Midbrain (tissue), 1 donor: ENCODE measurements around the gene FBXW9.
"Not testable (repeated sequence)": the region's sequence is repeated elsewhere in the genome, so short reads cannot be mapped to it uniquely, and the experiment has no call there.

Experiments
- DNase-seq: peaks from one replicate; lab custom pipeline; 2025; lab: John Stamatoyannopoulos, UW

FBXW9 gene

DNA sequence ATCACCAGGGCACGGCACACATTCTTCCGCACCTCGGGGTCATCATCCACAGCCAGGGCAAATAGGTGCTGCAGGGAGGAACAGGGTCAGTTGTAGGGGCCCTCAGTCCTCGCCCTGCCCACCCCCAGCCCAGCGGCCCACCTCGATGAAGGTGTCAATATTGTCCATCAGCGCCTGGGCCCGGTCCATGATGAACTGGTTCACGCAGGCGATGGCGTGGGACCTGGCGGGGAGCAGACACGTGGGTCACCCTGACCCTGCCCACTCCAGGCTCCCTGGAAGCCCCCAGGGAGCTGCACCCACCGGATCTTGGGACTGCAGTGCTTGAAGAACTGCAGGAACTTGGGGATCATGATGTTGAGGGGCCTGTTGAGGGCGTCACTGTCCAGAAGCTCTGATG, 18.7 kb upstream of the FBXW9 start:
- no peak for DNase-seq

DNA sequence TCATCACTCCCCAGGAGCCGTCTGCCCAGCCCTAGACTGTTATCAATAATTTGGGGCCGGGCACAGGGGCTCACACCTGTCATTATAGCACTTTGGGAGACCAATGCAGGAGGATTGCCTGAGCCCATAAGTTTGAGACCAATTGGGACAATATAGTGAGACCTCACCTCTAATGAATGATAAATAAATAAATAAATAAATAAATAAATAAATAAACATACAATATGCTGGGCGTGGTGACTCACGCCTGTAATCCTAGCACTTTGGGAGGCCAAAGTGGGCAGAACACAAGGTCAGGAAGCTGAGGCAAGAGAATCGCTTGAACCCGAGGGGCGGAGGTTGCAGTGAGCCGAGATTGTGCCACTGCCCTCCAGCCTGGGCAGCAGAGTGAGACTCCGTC, 16.9 kb upstream of the FBXW9 start:
- DNase-seq: not testable (repeated sequence)

DNA sequence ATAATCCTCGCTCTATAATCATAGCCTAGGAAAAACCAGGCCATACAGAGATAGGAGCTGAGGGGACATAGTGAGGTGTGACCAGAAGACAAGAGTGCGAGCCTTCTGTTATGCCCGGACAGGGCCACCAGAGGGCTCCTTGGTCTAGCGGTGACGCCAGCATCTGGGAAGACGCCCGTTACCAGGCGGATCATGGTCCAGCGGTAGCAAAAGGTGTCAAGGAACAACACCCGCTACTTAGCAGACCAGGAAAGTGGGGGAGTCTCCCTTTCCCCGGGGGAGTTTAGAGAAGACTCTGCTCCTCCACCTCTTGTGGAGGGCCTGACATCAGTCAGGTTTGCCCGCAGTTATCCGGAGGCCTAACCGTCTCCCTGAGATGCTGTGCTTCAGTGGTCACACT, 15.6 kb upstream of the FBXW9 start:
- DNase-seq: not testable (repeated sequence)

DNA sequence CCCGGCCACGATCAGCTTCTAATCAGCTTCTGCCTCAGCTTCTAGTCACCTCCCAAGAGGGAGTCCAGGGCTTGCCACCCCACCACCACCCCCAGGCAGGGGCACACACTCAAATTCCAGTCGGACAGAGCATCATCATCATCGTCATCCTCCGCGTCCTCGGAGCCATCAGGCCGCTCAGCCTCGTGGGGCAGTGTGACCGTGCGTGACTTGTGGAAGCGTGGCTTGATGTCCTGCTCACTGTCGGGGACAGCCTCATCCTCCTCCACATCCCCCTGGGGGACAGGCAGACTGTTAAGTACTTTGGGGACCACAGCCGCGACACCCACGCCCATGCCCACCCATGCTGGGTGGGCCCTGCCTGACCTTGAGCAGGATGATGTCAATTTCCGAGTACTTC, 14.8 kb upstream of the FBXW9 start:
- DNase-seq: no peak

DNA sequence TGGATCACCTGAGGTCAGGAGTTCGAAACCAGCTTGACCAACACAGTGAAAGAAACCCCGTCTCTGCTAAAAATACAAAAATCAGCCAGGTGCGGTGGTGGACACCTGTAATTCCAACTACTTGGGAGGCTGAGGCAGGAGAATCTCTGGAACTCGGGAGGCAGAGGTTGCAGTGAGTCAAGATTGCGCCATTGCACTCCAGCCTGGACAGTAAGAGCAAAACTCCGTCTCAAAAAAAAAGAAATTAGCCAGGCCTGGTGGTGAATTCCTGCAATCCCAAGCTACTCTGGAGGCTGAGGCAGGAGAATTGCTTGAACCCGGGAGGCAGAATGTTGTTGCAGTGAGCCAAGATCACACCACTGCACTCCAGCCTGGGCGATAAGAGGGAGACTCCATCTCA, 12.2 kb upstream of the FBXW9 start:
- DNase-seq: no peak

DNA sequence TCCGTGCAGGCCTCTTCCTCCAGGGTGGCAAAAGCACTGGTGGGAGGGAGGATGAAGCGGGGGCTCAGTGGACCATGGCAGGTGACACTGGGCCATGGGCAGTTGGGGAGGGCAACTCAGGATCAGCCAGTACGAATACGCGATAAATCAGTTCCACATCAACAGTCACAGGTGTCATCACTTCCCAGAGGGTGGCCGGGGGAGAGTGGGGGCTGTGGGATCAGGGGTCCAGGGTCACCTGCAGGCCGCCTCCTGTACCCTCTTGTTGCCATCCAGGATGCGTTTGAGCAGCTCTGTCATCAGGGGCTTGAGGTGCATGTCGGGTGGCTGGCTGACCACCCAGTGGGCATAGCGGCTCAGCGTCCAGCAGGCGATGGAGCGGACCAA, 9.9 kb upstream of the FBXW9 start:
- DNase-seq: no peak

DNA sequence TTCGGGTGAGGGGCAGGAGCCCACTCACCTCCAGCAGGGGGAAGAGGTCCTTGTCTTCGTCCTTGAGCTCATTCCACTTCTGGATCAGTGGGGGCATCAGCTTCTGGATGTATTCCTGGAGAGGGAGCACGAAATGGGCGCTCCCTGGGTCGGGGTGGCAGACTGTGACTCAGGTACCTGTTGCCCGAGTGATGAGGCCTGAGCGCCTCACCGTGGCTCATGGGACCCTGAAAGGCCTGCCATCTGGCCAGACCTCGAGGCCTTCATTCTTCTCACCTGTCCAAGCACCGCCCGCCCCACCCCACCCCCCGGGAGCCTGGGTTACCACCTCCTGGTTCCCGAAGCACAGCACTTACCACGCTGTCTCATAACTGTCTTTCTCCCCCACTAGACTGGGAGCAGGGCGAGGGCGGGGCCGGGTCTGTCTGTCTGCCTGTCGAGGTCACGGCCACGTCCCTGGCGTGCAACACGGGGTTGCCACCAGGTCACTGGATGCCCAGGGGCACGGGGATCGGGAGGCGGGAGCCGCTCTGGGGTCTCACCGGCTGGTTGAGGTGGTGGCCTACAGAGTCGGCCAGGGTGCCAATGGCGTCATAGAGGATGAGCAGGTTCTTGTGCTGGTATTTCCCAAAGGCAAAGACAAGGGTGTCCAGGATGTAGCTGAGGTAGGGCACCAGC, 9.4 kb upstream of the FBXW9 start:
- DNase-seq: no peak

DNA sequence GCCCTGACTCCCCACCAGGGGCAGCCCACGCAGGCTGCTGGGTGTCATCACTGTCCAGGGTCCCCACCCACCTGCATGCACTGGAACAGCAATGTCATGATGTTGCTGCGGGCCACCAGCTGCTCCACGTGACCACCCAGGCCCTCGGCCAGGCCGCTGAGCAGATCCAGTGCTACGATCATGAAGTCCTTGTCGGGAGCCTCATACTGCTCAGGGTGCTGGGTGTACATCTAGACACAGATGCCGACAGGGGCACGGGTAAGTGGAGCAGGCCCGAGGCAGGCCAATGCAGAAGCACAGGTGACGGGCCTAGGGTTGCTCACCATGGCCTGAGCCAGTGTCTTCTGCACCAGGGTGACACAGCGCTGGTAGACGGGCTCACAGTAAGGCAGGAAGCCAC, 8.7 kb upstream of the FBXW9 start:
- no peak for DNase-seq

DNA sequence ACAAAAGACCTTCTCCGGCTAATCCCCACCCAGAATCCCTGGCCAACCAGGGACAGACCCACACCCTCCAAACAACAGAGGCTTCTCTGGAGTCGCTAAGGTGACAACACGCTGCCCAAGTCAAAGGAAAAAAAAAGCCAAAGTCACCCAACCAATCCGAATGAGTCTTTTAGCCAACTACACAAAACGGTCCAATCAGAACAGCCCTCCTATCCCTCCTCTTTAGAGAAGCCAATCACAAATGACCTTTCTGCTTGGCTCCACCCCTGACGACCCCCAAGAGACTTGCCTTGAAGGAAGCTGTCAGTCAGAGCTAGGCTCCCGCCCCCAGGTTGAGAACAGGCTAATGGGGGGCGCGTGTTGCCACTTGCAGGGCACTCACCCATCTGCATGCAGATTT, 6.6 kb upstream of the FBXW9 start:
- DNase-seq: no peak

DNA sequence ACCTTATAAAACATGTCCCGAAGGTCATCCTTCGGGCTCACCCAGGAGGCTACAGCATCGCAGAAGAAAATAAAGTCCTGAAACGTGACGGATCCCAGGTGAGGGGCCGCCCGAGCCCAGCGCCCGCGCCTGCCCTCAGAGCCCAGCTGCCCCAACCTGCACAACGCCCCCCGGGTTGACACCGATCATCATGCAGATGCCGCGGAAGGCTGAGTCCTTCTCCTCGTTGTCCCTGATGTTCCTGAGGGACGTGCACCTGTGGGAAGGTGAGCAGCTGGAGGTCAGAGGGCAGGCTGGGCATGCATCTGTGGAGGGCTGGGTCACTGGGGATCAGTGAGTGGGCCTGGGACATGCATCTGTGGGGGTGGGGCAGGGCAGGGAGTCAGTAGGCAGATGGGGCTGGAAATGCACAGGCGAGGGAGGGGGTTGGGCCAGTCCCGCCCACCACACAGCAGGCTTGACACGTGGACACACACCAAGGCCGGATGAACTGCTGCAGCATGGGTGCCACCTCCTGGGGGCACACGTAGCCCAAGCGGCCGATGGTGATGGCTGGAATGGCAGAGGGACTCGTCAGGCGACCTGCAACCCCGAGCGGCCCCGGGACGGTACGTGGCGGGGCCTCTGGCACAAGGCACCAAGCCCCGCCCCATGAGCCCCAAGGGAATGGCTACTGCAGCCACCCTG, 5.3 kb upstream of the FBXW9 start:
- no peak for DNase-seq

DNA sequence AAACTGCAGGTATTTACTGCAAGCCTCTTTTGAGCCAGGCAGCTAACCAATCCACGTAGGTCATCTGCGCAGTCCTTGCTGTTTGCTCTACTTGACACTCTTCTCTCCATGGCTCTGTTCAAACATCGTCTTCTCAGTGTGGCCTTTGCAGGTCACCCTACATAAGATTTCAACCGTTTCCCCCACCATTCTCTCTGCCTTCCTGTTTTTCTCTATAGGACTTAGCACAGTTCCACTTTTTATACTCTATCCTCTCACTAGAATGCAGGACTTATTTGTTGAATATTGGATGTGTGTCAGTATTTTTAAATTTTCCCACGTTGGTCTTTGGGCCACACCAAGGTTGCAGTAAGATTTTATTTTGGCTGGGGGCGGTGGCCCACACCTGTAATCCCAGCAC, 1.7 kb upstream of the FBXW9 start:
- DNase-seq: no peak

DNA sequence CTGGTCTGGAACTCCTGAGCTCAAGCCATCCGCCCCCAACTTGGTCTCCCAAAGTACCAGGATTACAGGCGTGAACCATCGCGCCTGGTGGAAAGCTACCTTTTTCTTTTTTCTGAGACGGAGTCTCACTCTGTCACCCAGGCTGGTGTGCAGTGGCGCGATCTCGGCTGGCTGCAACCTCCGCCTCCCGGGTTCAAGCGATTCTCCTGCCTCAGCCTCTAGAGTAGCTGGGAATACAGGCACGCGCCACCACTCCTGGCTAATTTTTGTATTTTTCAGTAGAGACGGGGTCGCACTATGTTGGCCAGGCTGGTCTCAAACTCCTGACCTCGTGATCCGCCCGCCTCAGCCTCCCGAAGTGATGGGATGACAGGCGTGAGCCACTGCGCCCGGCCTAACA, 994 bp upstream of the FBXW9 start:
- DNase-seq: not testable (repeated sequence)

DNA sequence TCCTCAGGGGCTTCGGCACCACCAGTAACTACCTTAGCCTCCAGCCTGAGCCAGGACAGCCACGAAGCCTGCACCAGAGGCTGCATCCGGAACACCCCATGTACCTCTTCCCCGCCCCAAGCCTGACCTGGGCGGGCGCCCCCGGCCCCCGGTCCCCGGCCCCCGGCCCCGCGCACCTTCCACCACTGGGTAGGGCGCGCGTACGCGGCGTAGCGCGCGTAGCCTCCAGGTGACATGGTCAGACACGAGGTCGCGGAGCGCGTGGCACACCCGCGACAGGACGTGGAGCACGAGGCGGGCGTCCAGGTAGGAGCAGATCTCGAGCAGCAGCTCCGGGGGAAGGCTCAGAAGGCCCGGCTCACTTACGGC, 450 bp downstream of the FBXW9 start:
- DNase-seq: no peak

DNA sequence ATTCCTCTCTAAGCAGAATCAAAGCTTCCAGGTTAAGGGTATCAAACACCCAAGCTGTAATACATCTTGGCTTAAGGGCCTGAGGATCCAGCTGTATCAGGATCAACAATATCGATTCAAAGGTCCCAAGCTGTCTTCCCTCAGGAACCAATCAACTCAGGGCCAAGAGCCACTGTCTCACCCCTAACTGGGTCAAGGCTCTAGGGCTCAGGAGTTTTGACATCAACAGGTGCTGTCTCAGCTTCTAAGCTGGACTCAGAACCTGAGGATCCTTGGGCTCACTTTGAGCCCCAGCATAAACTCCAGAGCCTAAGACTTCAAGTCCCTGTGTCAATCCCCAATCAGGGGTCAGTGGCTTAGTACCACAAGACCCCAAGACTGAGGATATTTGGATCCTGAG, 917 bp downstream of the FBXW9 start:
- no peak for DNase-seq

DNA sequence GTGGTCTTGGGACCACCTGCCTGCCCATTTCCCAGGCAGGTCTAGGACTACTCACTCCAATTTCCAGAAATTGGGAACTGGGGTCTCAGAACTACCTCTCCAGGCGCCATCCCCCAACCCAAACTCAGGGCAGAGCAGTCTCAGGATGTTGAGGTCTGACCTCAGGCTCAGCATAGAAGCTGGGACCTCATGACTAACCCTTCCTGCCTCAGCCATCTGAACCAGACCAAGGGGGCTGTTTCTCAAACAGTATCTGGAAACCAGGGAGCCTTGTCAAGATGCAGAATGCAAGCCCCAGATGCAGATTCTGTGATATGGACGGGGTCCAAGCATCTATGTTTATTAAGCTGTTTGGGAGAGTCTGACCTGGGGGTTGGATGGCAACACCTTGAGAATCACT, 1.3 kb downstream of the FBXW9 start:
- no peak for DNase-seq

DNA sequence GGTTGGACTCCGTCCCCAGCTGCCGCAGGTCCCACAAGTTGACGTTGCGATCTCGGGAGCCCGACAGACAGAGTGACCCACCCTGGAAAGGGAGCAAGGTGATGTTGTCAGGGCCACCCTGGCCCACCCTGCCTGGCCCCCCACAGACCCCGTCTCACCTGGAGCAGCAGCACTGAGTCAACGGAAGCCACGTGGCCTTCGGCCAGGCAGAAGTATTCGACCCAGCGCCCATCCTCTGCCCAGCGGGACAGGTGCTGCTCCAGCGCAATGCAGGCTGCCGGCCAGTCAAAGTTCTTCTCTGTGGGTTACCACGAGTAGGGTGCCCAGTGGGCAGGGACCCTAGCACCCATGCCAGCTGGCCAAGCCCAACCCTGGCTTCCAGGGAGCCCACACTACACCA, 1.8 kb downstream of the FBXW9 start:
- no peak for DNase-seq

DNA sequence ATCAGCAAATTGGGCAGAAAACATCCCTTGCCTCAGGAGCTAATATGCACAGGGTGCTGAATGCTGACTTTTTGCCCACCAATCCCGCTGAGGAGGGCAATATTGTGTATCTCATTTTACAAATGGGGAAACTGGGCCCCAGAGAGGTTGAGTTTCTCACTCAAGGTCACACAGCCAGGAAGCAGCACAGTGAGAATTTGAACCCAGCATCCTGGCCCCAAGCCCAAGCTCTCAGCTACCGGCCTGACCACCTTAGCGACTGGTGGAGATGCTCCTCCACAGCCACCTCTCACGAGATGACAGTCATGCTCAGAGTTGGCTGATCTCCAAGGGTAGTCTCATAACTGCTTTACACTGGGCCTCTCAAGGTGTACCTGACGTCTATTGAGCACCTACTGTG, 3.5 kb downstream of the FBXW9 start:
- no peak for DNase-seq

DNA sequence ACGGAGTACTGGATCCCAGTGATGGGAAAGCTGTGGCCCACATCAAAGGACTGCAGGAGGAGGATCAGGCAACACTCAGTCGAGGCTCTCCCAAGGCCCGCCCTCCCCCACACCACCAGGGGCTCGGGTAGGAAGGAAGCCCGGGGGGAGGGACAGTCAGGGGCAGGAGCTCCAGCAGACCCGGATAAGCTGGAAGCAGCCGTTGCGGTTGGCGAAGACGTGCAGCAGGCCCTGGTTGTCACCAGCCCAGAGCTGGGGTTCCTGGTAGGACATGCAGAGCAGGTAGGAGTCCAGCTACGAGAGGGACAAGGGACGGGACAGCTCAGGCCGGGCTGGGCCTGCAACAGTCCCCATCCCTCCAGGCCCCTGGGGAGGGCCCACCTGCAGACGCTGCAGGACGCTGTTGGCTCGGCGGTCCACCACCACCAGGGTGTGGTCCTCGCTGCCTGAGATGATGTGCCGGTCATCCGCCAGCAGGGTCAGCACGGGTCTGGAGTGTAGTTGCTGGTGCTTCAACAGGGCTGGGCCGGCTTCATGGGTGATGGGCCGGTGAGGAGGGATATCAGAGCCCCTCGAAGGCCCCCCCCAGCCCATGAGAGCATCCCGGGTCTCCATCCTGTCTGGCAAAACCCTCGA, 6.7 kb downstream of the FBXW9 start:
- DNase-seq: no peak

DNA sequence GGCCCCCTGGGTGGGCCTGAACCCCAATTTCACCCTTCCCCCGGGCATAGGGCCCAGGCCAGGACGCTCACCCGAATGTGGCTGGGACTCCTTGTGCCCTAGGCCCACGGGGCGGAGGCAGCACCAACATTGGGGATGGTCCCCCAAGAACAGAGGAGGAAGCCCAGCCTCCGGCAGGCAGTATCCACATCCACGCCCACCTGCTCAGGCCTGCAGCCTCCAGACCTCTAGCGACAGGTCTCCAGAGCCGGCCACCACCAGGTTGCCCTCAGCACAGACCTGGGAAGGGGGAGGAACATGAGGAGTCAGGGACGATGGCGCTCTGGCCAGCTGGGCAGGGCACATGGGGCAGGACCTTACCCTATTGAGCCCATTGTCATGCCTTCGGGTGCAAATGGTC, 7.4 kb downstream of the FBXW9 start:
- DNase-seq: no peak

DNA sequence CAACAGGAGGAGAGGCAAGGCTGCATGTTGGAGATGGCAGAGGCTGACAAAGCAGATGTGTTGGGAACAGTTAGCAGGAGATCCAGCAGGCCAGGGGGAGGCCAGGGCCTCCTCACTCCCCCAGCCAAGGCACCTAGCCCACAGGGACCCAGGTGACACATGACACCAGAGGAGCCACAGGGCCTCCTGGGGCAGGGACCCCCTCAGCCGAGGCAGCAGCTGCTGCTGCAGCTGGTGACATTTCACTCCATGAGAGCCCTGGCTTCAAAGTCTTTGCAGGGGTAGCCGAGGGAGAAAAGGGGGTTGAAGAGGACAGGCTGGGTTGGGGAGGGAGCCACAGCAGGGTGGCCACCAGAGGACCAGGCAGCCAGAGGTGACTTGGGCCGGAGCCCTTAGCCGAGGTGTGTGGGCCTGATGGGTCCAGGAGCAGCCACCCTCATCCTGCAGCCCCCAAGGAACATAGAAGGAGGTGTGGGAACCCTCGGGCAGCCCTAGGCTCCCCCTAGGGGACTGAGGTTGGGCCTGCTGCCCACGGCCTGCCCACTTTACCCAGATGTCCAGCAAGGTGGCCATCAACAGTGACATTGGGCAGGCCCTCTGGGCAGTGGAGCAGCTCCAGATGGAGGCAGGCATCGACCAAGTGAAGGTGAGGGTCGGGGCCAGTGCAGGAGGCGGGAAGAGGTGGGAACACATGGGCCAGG, 8.8 kb downstream of the FBXW9 start, which contains the start of gene GNG14:
Gene GNG14 (plus strand): TSS at position 503 of the 701 bp plus-strand sequence. CDS start 51 bp downstream, at position 554.
- DNase-seq: no peak

DNA sequence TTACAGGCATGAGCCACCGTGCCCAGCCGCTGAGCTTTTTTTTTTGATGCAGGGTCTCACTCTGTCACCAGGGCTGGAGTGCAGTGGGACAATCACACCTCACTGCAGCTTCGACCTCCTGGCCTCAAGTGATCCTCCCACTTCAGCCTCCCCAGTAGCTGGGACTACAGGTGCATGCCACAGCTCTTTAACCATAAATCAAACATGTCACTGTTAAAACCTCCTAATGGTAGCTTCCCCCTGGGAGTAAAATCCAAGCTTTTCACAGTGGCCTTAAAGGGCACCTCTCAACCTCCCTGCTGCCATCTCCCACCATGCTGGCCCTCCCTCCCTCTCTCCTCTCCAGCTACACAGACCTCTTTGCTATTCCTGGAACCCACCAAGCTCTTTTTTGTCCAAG, 10.6 kb downstream of the FBXW9 start:
- DNase-seq: no peak

DNA sequence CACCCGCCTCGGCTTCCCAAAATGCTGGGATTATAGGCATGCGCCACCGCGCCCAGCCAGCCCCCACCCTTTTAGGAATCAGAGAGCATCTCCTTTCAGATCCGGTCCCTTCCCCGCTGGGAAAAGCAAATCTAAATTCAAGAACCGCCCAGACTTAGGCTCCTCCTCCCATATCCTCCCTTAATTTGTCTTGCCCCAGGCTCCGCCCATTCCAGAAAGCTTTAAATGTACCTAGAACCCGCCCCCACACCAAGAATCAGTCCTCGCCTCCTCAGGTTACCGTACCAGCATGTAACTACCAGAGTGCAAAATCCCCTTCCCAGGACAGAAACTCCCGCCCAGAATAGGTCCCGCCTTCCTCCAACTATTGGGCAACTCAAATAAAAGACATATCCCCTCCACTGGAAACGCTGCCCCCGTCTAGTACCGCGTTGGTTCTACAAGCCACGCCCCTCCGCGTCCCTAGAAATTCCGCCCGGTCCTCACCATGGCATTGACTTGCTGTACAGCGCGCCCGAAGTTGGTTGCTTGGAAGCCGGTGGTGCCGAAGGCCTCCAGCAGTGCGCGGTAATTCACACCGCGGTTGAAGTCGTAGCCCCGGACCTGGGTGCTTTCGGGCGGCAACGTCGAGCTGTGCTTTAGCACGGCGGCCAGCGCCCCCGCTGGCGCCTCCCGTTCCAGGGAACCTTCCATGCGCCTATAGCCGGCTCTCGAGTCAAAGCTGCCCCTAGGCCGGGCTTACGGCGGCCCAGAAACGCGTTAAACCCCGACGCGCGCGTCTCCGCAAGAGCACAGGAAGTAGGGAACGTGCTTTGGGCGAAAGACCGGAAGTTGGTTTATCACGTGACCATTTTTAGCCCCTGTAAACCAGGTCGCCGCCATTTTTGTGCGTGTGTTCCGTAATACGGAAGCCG, 15.1 kb downstream of the FBXW9 start, which contains the start of gene DHPS:
Gene DHPS (minus strand): TSS at position 807 of the 914 bp plus-strand sequence. CDS start 114 bp downstream, at position 693.
- DNase-seq: peak; percentile 90
